ENCODE data around the gene KCNQ1OT1. TPM values are rescaled to one million over a fixed set of nuclear protein-coding genes. Genes with fewer than 3 reads are reported as not detected.

The KCNQ1OT1 gene
- total RNA-seq, 4 donors from 2014 or later: 2.5 to 4.5 (median 3.1) TPM

DNA sequence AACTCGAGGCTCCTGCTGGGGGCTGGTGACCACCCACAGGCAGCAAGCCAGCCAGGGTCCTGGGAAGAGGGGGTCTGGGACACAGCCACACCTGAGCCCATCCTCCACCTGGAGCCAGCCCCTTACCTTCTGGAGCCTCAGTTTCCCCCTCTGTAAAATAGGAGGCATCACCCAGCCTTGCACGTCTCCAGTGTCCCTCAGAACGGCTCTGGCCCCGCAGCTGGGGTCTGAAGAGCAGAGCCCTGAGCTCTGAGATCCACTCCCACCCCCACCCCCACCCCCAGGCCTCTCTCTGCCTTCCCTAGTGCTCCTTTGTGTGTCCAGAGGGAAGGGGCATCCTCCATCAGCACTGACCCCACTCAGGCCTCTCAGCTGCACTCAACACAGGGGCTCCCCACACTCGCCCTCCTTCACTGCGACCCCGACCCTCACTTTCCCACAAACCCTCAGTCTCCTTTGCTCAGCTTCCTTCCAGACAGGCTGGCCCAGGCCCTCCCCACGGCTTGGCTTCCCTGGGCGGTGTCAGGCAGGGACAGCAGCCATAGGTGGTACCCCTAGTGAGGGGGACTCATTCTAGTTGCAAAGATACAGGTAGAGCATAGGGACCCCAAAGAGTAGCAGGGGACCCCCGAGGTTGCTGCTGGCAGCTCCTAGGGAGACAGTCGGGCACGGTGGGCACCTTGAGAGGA, 33.3 kb upstream of the KCNQ1OT1 start:
- Histone ChIP-seq H3K27ac (no peak overlapping the region), H3K27me3 (no peaks in the 10 kb centered on the region), H3K4me1 (peaks cover 2% of the 10 kb centered on the region), H3K36me3 (no peaks in the 10 kb centered on the region), H3K4me3 (no peak overlapping the region), H3K9me3 (no peaks in the 10 kb centered on the region)
- WGBS: 93% methylated on average over 9 of the region's 12 CpGs
- TF ChIP-seq POLR2AphosphoS5 (IDR thresholded peaks at IDR 0.05): no peak
- TF ChIP-seq POLR2A (IDR thresholded peaks at IDR 0.05): no peak
- TF ChIP-seq EP300 (IDR thresholded peaks at IDR 0.05): no peak
- no peak for TF ChIP-seq CTCF (IDR thresholded peaks at IDR 0.05)
- DNase-seq (ENCODE audit: low spot score in 2 of 2): no peak

GRCh38 chr11:2732261-2732939, 32.6 kb upstream of the KCNQ1OT1 start:
- Histone ChIP-seq H3K4me3 (no peak overlapping the region), H3K4me1 (no peaks in the 10 kb centered on the region), H3K9me3 (no peaks in the 10 kb centered on the region), H3K27me3 (no peaks in the 10 kb centered on the region), H3K27ac (no peak overlapping the region), H3K36me3 (no peaks in the 10 kb centered on the region)
- TF ChIP-seq EP300 (IDR thresholded peaks at IDR 0.05) (no peak), POLR2AphosphoS5 (IDR thresholded peaks at IDR 0.05) (no peak), CTCF (IDR thresholded peaks at IDR 0.05) (no peak), POLR2A (IDR thresholded peaks at IDR 0.05) (no peak)
- WGBS: 94% methylated on average over 12 of the region's 32 CpGs
- DNase-seq (ENCODE audit: low spot score in 2 of 2): no peak

DNA sequence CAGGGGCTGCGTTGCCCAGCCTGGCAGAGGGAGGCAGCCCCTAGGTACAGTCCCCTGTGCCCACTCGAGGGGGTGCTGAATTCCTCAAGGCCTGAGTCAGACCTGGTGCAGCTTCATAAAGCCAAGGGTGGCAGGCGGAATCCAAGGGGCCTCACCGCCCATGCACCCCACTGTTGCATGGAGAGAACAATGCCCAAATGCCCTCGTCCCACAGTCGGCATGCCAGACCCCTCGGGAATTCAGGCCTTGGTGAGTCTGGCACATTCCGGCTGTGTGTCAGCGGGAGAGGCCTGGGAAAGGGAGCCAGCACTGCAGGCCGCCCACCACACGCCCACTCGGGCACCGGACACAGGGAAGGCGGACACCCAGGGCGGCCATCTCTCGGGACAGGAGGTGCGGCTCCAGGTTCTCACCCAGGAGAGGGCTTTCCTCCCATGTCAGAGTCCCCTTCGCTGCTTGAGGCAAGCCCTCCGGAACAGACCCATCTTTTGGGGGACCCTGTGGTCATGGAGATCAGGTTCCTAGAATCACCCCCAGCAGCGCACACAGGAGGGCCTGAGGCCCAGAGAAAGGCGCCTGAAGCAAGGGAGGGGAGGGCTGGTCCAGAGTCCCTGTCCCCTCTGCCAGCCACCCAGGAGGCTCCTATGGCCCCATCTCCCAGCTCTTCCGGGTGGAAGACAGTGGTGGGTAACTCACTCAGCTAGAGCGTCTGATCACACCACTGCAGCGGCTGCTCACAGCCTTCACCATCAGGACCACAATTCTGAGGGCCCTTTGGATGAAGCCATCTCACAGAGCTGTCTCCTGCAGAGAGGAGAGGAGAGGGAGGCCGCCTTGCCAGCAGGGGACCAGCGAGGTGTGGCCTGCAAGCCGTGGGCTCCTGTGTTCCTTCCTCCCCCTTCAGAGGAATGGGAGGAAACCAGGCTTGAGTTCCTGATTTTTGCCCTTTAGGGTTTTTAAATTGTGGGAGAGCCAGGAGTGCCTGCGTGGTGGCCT, 31.6 kb upstream of the KCNQ1OT1 start:
- no peaks in the 10 kb centered on the region for H3K36me3 ChIP-seq
- H3K4me3 ChIP-seq: no peak overlapping the region
- no peak for TF ChIP-seq CTCF (IDR thresholded peaks at IDR 0.05)
- no peak for TF ChIP-seq POLR2AphosphoS5 (IDR thresholded peaks at IDR 0.05)
- TF ChIP-seq POLR2A (IDR thresholded peaks at IDR 0.05): no peak
- no peak for TF ChIP-seq EP300 (IDR thresholded peaks at IDR 0.05)
- no peak overlapping the region for H3K27ac ChIP-seq
- H3K4me1 ChIP-seq: peaks cover 3% of the 10 kb centered on the region
- 85% methylated on average over 8 of the region's 28 CpGs for WGBS
- no peaks in the 10 kb centered on the region for H3K9me3 ChIP-seq
- DNase-seq (ENCODE audit: low spot score in 2 of 2): no peak
- no peaks in the 10 kb centered on the region for H3K27me3 ChIP-seq

- peaks cover 3% of the 10 kb centered on the region for H3K4me1 ChIP-seq
- no peaks in the 10 kb centered on the region for H3K9me3 ChIP-seq
- no peaks in the 10 kb centered on the region for H3K27me3 ChIP-seq
- TF ChIP-seq POLR2A (IDR thresholded peaks at IDR 0.05) (no peak), POLR2AphosphoS5 (IDR thresholded peaks at IDR 0.05) (no peak)
- no peaks in the 10 kb centered on the region for H3K36me3 ChIP-seq
- 81% methylated on average over 13 of the region's 16 CpGs for WGBS
- H3K4me3 ChIP-seq: no peak overlapping the region
- no peak overlapping the region for H3K27ac ChIP-seq
- no peak for DNase-seq (ENCODE audit: low spot score in 2 of 2)
These were observed 30.7 kb upstream of the KCNQ1OT1 start for GRCh38 chr11:2730272-2731129.

DNA sequence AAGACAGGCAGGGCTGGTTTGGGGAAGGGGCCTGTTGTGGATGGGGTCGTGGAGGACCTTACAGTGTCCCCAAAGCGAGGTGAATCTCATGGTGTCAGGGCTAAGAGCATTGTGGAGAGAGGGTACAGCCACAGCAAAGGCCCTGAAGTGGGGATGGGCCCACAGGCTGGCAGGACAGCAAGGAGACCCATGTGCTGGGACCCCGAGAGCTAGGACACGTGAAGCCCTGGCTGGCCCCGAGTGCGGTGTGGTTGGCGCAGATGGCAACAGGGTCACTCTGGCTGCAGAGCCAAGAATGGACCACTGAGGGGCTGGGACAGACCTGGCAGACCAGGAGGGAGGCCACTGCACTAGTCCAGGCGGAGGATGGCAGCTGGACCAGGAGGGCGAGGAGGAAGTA, 30.0 kb upstream of the KCNQ1OT1 start:
- Histone ChIP-seq H3K4me1 (peaks cover 7% of the 10 kb centered on the region), H3K4me3 (no peak overlapping the region), H3K27me3 (no peaks in the 10 kb centered on the region), H3K36me3 (no peaks in the 10 kb centered on the region), H3K27ac (no peak overlapping the region), H3K9me3 (no peaks in the 10 kb centered on the region)
- DNase-seq (ENCODE audit: low spot score in 2 of 2): no peak
- 95% methylated on average over 9 of the region's 9 CpGs for WGBS
- no peak for TF ChIP-seq CTCF (IDR thresholded peaks at IDR 0.05)
- no peak for TF ChIP-seq EP300 (IDR thresholded peaks at IDR 0.05)
- no peak for TF ChIP-seq POLR2A (IDR thresholded peaks at IDR 0.05)
- no peak for TF ChIP-seq POLR2AphosphoS5 (IDR thresholded peaks at IDR 0.05)
